GM19438 (cell line): ENCODE data around the gene APOM.

Source experiments
- ATAC-seq: cut with Tn5 transposase; IDR thresholded peaks from one replicate; pipeline ENCODE4 v1.9.1; 2021; ENCODE audit warnings: low read depth; ENCODE audit not compliant: unreplicated experiment

Gene APOM

DNA sequence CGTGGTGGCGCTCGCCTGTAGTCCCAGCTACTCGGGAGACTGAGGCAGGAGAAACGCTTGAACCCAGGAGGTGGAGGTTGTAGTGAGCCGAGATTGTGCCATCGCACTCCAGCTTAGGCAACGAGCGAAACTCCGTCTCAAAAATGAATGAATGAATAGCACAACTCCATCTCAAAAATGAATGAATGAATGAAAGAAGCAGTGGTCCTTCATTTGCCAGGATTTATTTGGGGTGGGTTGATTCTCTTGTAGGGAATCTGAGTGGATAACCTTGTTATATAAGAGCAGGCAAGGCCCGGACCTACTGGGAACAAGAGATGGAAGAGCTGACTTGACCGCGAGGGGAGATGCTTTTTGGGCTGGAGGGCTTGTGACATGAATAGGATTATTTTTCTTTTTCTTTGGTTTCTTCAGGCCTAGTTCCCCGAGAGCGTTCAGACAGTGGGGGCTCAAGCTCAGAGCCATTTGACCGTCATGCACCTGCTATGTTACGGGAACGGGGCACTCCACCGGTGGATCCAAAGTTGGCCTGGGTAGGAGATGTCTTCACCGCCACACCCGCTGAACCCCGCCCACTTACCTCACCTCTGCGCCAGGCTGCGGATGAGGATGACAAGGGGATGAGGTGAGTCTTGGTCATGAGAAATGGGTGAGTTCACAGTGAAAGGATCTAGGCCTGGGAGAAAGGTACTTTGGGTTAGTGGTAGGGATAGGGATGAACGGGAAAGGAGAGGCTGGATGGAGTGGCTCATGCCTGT is 25.3 kb upstream of the APOM start:
- ATAC-seq, result no peak

DNA sequence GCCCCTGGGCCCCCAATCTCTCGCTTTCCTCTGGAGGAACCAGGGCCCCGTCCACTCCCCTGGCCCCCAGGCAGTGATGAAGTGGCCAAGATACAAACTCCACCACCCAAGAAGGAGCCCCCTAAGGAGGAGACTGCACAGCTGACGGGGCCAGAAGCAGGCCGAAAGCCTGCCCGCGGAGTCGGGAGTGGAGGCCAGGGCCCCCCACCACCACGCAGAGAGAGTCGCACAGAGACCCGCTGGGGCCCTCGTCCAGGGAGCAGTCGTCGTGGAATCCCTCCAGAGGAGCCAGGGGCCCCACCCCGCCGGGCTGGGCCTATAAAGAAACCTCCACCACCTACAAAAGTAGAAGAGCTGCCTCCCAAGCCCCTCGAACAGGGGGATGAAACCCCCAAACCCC is 24.5 kb upstream of the APOM start:
- ATAC-seq, result no peak

DNA sequence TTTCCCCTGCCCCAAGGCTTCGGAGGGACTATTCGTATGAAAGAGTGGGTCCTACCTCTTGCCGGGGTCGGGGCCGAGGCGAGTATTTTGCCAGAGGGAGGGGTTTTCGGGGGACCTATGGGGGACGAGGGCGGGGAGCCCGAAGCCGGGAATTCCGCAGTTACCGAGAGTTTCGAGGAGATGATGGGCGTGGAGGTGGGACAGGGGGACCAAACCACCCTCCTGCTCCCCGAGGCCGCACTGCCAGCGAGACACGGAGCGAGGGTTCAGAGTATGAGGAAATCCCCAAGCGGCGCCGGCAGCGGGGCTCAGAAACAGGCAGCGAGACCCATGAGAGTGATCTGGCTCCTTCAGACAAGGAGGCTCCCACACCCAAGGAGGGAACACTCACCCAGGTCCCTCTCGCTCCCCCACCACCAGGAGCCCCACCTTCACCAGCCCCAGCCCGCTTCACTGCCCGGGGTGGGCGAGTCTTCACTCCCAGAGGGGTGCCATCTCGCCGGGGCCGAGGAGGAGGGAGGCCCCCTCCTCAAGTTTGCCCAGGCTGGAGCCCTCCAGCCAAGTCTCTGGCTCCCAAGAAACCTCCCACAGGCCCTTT is 23.9 kb upstream of the APOM start:
- no peak for ATAC-seq

DNA sequence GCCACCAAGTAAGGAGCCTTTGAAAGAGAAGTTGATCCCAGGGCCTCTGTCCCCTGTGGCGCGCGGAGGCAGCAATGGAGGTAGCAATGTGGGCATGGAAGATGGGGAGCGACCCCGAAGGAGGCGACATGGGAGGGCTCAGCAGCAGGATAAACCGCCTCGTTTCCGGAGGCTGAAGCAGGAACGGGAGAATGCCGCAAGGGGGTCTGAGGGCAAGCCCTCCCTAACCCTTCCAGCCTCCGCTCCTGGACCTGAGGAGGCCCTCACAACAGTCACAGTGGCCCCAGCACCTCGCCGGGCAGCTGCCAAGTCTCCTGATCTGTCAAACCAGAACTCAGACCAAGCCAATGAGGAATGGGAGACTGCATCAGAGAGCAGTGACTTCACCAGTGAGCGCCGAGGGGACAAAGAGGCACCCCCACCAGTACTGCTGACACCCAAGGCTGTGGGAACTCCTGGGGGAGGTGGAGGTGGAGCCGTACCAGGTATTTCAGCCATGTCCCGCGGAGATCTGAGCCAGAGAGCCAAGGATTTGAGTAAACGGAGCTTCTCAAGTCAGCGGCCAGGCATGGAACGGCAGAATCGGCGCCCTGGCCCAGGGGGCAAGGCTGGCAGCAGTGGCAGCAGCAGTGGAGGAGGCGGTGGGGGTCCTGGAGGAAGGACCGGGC is 23.3 kb upstream of the APOM start:
- no peak for ATAC-seq

DNA sequence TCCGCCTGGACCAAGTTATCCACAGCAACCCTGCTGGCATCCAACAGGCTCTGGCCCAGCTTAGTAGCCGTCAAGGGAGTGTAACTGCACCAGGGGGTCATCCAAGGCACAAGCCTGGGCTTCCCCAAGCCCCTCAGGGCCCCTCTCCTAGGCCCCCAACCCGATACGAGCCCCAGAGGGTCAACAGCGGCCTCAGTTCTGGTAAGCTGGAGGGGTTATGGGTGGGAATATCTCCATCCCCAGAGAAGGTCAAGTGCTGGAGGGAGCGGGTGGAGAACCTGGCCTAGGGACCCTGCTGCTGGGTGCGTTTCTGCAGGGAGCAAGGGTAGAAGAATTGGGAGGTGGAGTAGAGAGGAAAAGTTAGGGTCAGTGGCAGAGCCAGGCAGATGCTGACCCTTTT is 22.2 kb upstream of the APOM start:
- ATAC-seq, result no peak

DNA sequence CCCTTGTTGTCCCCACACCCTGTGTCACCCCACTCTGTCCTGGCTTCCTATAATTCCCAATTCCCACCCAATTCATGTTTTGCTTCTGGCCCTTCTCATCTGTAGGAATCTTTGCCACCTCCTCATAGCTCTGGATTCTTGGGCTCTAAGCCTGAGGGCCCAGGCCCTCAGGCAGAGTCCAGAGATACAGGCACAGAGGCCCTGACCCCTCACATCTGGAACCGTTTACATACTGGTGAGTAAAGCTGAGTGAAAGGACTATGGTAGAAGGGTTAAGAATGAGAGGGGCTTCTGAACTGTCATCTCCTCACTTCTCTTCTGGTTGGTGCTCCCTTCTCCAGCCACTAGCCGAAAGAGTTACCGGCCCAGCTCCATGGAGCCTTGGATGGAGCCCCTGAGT is 21.6 kb upstream of the APOM start:
- ATAC-seq, result no peak

DNA sequence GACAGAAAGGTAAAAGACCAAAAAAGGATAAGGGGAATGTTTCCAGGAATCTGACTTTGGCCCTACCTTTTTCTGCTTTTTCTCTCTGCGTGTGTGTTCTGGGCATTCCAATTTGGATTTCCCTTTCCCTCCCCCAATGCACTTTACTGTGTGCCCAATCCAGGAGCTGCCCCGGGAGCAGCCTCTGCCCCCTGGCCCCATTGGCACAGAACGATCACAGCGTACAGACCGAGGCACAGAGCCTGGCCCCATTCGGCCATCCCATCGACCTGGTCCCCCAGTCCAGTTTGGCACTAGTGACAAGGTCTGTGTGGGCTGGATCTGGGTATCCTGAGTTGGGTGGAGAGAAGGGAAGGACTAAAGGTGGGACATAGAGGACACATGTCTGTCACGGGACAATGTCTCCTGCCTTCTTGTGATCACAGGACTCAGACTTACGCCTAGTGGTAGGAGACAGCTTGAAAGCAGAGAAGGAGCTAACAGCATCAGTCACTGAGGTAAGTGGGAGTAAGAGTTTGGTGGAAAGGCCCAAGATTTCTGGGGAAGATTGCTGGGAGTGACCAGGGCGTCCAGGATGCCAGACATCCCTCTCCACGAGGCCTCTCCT is 20.6 kb upstream of the APOM start:
- ATAC-seq, result no peak

DNA sequence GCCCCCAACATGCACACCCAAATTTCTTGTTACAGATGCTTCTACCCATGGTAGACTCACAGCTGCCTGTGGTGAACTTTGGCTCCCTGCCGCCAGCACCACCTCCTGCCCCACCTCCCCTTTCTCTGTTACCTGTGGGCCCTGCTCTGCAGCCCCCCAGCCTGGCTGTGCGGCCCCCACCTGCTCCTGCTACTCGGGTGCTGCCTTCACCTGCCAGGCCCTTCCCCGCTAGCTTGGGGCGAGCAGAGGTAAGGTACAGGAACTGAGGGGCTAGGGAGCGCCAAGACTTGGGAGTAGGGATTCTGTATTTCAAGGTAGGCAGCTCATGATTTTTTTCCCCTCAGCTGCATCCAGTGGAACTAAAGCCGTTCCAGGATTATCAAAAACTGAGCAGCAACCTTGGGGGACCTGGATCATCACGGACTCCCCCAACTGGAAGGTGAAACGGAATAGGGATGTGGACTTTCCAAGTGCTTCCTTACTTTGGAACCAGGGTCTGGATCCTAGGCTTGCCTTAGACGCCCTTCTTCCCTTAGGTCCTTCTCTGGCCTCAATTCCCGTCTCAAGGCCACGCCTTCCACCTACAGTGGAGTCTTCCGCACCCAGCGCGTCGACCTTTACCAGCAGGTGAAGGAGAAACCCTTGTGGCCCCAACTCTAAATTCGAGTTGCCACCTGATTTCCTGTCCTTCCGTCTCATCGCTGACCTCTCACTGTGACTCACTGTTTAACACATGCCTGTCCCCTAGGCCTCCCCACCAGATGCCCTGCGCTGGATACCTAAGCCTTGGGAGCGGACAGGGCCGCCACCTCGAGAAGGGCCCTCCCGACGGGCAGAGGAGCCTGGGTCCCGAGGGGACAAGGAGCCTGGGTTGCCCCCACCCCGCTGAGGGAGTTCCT is 18.7 kb upstream of the APOM start:
- ATAC-seq, result no peak

DNA sequence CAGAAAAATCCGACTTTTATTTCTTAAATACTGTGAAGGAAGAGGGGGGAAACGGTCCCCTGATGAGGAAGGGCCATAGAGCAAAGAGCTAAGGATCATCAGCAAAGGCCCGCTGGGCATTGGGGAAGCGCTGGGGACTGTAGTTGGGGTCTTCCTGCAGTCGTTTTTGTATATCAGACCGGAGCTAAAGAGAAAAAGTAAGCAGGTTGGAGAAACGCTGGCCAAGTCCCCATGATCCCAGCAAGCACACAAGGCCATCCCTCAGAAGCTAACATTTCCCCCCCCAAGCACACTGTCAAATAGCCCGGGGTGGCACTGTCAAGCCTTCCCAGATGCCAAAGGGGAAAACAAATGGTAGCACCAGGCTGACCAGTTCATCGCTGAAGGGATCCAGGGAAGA is 16.7 kb upstream of the APOM start:
- no peak for ATAC-seq

DNA sequence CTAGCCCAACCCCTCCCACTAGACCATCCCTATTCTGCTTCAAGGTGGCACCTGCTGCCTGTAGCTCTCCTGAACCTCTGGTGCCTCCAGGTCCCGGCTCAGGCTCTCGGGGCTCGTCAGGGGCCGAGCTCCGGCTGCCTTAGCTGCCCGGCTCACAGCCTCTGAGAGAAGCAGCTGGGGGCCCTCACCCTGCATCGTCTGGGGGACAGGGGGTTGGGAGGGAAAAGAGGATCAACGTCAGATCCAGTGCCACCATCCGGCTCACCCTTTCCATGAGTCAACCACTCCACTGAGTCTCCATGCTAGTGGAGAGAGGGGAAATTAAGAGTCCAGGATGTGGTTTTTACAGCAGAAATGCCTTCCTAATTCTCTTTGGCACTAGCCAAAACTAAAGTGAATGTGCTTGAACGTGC is 16.2 kb upstream of the APOM start:
- no peak for ATAC-seq

DNA sequence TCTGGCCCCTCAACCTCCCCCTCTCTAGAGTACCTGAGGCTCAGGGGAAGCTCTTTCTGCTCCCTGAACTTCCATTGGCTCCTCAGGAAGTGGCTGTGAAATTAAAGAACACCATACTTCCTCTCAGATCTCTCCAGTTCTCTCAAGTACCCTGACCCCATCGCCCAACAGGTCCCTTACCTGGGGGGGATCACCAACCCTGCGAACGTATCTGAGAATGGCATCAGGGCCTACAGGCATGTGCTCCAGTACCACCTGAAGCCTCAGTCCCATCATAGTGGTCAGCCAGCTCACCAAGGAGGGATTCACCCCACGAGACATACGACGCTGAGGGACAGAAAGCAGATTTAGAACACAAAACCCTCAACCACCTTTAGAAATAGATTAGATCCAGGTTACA is 15.1 kb upstream of the APOM start:
- ATAC-seq, result no peak

DNA sequence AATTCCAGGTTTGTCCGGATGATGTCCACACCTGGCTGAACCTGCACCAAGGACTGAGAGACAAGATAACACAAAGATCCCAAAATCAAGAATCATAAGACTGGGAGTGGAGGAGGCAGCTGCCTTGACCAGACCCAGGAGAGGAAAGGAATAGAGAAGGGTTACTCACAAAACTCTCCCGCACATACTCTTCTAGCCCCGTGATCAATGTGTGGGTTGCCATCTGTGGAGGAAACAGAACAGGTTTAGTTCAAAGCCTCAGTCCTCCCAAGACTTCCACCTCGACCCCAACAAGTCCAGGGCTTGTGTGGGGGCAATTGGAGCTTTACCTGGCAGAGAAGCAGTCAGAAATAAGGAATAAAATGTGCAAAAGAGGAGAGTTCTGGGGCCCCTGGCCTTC is 14.3 kb upstream of the APOM start:
- no peak for ATAC-seq

DNA sequence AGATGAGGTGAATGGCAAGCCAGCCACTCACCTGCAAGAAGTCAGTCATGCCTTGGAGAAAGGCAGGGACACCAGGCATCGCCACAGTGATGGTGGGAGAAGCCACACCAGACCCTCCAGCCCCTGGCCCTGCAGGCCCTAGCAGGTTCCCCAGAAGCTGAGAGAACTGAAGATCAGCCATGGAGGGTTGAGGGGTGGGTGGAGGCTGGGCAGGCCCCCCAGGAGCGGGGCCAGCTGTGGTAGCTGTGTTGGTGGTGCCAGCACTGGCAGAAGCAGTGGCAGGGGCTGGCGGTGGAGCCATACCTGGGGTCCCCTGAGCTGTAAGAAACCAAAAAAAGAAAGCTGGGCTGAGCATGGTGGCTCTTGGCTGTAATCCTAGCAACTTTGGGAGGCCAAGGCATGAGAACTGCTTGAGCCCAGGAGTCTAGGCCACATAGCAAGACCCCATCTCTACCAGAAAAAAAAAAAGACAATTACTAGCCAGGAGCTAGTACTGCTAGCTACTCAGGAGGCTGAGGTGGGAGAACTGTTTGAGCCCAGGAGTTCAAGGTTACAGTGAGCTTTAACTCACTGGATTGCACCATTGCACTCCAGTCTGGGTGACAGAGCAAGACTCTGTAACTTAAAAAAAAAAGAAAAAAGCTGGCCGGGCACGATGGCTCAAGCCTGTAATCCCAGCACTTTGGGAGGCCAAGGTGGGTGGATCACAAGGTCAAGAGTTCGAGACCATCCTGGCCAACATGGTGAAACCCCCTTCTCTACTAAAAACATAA is 12.7 kb upstream of the APOM start:
- no peak for ATAC-seq

DNA sequence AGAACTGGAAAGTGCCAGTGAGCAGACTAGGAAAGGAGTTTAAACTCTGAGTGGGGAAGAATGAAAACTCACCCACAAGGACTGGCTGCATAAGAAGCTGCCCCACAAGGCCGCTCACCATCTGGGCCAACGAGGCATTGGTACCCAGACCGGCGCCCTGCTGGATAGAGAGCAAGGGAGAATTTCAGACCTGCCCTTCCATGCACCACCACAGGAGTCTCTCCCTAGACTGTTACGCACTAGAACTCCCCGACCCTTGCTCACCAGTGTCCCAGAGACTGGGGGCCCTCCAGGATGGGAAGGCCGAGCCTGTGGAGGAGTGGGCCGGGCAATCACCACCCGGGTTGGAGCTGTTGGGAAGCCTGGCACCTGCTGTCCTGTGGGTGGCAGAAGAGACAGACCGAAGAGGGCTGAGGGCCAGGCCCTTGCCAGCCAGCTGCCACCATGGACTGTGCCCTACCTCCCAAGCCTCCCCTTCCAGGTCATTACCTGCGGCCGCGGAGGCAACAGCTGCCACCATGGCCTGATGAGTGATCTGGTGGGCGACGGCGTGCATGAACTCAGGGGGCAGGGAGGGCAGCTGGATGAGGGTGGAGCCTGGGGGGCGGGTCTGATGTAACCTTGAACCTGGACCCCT is 11.8 kb upstream of the APOM start:
- no peak for ATAC-seq

DNA sequence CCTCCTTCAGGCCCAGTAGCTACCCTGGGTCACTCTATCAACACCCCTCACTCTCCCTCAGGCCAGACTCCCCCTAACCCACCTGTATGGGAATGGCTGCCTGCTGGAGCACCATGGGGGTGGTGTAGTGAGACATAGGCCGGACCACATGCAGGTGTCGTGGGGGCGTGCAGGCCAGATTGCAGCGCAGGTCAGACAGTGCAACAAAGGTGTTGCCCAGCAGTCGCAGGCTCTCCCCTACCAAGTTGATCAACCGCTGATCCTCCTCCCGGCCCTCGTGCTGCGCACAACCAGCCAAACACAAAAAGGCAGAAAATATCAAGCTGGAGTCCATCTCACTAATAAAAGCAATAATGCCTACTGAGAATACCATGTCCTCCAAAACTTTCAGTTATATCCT is 10.4 kb upstream of the APOM start:
- no peak for ATAC-seq

DNA sequence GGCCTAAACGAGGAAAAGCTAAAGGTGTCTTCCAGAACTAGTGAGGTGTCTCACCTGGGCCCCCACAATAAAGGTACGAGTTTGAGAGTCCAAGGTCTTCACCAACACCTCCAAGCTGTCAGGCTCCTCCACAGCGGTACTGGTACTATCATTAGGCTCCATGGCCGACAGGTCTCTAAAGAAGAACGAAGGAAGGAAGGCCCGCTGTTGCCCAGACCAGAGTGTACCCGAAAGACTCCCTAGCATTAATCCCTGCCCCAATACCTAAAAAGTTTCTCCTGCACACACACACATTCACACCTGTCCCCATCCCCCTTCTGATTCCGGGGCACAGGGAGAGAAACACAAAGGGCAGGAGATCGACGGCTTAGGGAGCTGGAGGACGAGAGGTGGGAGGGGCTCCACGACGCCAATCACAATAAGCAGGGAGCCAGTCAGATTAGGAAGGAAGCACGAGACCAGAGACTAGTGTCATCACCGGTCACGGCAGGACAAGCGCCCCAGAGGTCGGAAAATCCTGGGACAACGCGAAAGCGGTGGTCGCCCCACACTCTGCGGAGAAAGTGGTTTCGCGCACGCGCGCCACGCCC is 4.0 kb upstream of the APOM start:
- peak; percentile 37 for ATAC-seq

DNA sequence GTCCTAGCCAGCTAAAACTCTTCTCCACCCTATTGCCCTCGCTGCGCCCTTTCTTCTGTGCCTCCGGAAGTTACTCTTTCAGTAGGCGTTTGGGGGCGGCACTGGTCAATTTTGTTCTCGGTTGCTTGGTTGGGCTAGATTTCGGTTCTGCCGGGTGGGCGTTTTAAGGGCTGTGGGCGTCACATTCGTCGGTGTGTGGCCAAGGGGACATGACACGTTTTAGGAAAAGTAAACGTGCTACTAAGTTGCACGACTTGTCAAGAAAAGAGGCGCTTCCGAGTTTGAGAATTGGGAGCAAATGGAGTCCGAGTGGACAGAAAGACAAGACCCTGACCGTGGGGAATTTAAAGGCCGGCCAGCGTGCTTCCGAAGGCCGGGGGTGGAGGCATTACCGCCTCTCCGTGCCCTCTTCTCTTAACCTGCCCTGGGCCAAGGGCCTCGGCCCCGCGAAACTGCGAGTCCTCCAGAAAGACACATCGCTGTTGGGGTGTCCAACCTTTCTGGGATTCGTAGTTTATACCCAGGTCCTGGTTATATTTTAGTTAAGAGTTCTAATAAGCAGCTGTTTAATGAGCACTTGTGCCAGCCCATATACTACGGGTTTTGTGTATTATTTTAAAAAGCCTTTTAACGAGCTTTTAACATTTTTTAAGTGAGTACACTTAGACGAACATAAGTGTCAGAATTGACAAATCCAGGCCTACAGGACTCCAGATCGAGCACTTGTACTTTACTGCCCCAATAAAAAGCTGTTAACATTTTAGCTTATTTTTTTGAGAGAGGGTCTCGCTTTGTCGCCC is 2.6 kb upstream of the APOM start:
- peak; percentile 64 for ATAC-seq
